Panc1 (cell line): ENCODE data around the gene CCDC146. TPM values are rescaled to one million over a fixed set of nuclear protein-coding genes. Genes with fewer than 3 reads are reported as not detected.

Experiments
- ATAC-seq: fragments of 200-7000 bp; cut with Tn5 transposase; 2 replicates; pipeline ENCODE4 v1.9.1; 2020; ENCODE audit warnings: mild to moderate bottlenecking, moderate library complexity
- BruUV-seq: library from RNA; stranded (reverse); fragments of 400-500 nt; replicated peaks from 2 replicates; lab custom pipeline; 2021; lab: Mats Ljungman, UMichigan
- CTCF ChIA-PET: fragments of 300-600 bp; sonication (Branson Sonifier 250); formaldehyde crosslinking; loops from one replicate; lab custom pipeline; 2022; ENCODE audit warnings: antibody characterized with exemption; lab: Charles Lee
- POLR2A ChIA-PET: fragments of 300-600 bp; sonication (Branson Sonifier 250); formaldehyde crosslinking; loops from one replicate; lab custom pipeline; 2022; ENCODE audit warnings: antibody characterized with exemption; lab: Charles Lee
- DNase-seq: peaks from one replicate; pipeline ENCODE4 v3.0.0-alpha.2; 2010; ENCODE audit warnings: low read depth, low spot score
- H3K27ac ChIP-seq: 2 replicates; pipeline ENCODE4 v1.5.1; 2011; ENCODE audit warnings: mild to moderate bottlenecking, low read length, inconsistent platforms
- H3K27me3 ChIP-seq: fragments of 200-500 bp; sonication (Bioruptor generic); 2 replicates; pipeline ENCODE4 v1.6.0; 2014; ENCODE audit warnings: low read length, inconsistent platforms; ENCODE audit not compliant: control insufficient read depth, insufficient read depth
- H3K36me3 ChIP-seq: fragments of 200-500 bp; sonication (Bioruptor generic); 2 replicates; pipeline ENCODE4 v1.5.1; 2014; ENCODE audit warnings: inconsistent platforms, mild to moderate bottlenecking, low read length, moderate library complexity; ENCODE audit not compliant: control insufficient read depth, insufficient read depth
- H3K4me1 ChIP-seq: 2 replicates; pipeline ENCODE4 v1.5.1; 2011; ENCODE audit warnings: inconsistent platforms, mild to moderate bottlenecking, low read length, moderate library complexity; ENCODE audit not compliant: control insufficient read depth, insufficient read depth
- H3K4me3 ChIP-seq, 2 experiments: 2 replicates each; pipeline ENCODE4 v1.5.1; 2011 to 2012; ENCODE audit warnings: low read depth in 2 of 2, low read length in 2 of 2, mild to moderate bottlenecking in 2 of 2, inconsistent platforms in 1 of 2, moderate library complexity in 1 of 2
- H3K9me3 ChIP-seq: fragments of 200-500 bp; sonication (Bioruptor generic); 2 replicates; pipeline ENCODE4 v1.5.1; 2014; ENCODE audit warnings: low read depth, mild to moderate bottlenecking, inconsistent platforms, low read length, moderate library complexity; ENCODE audit not compliant: control insufficient read depth, insufficient read depth
- CTCF ChIP-seq: fragments of 450-650 bp; IDR thresholded peaks from 2 replicates; pipeline ENCODE4 v1.5.1; 2017; ENCODE audit warnings: mild to moderate bottlenecking
- POLR2AphosphoS5 ChIP-seq: IDR thresholded peaks from 2 replicates; pipeline ENCODE4 v1.6.1; 2012; ENCODE audit warnings: mild to moderate bottlenecking, low read depth, low read length, moderate library complexity
- REST ChIP-seq, 2 experiments: IDR thresholded peaks; 2 replicates each; pipeline ENCODE4 v1.6.1; 2011 to 2012; ENCODE audit warnings: low read depth in 2 of 2, control low read depth in 1 of 2, low read length in 1 of 2, mild to moderate bottlenecking in 1 of 2, moderate library complexity in 1 of 2; ENCODE audit not compliant: insufficient read depth in 1 of 2
- SIN3A ChIP-seq: IDR thresholded peaks from 2 replicates; pipeline ENCODE4 v1.6.1; 2012; ENCODE audit warnings: low read depth, mild to moderate bottlenecking, low read length, moderate library complexity, borderline replicate concordance; ENCODE audit not compliant: insufficient read depth
- TCF7L2 ChIP-seq: IDR thresholded peaks from 2 replicates; pipeline ENCODE4 v1.6.1; 2011; ENCODE audit warnings: mild to moderate bottlenecking, low read depth, low read length, inconsistent platforms
- in situ Hi-C: cut with HindIII; loops from 2 replicates; pipeline ENCODE4 v1.10.0; 2016; ENCODE audit warnings: low sequenced_read_pairs, low pct_unique_long_range_greater_than_20kb
- intact Hi-C: fragments of 100-400 bp; cut with micrococcal nuclease; formaldehyde crosslinking; loops from one replicate; pipeline ENCODE4 v1.10.0; 2022; ENCODE audit not compliant: unreplicated experiment
- total RNA-seq: library from RNA; stranded (reverse); gene quantifications from one replicate; pipeline ENCODE4 v1.2.1, GENCODE V29; 2021; ENCODE audit not compliant: unreplicated experiment

The CCDC146 gene
- total RNA-seq, 1 experiment from 2014 or later, result 1.2 TPM

GRCh38 chr7:77200542-77200941, 78.1 kb downstream of the CCDC146 start:
- POLR2A ChIA-PET, result no interaction called here
- no peak overlapping the region for H3K4me3 ChIP-seq
- TF ChIP-seq SIN3A (no peak), TCF7L2 (no peak), REST (IDR thresholded peaks at IDR 0.05; ENCODE audit: insufficient read depth in 1 of 2, low read depth in 2 of 2, low read length in 1 of 2) (no peak), CTCF (no peak), POLR2AphosphoS5 (no peak)
- ATAC-seq, result no peak
- intact Hi-C loops (no loop called here), in situ Hi-C loops (no loop called here)
- no TSS peak for BruUV-seq
- H3K27me3 ChIP-seq, result peaks cover 2% of the 10 kb centered on the region; the same call in 1 of the 2 replicates
- no peak overlapping the region for H3K27ac ChIP-seq
- H3K9me3 ChIP-seq, result no peaks in the 10 kb centered on the region
- no peaks in the 10 kb centered on the region for H3K4me1 ChIP-seq
- CTCF ChIA-PET, result no interaction called here
- DNase-seq, result no peak
- no peaks in the 10 kb centered on the region for H3K36me3 ChIP-seq

- in situ Hi-C loops (no loop called here), intact Hi-C loops (no loop called here)
- Histone ChIP-seq H3K9me3 (no peaks in the 10 kb centered on the region), H3K4me3 (no peak overlapping the region), H3K4me1 (no peaks in the 10 kb centered on the region), H3K27ac (no peak overlapping the region), H3K36me3 (no peaks in the 10 kb centered on the region), H3K27me3 (peaks cover 2% of the 10 kb centered on the region; the same call in 1 of the 2 replicates)
- POLR2A ChIA-PET, result no interaction called here
- no peak for TF ChIP-seq REST (IDR thresholded peaks at IDR 0.05; ENCODE audit: insufficient read depth in 1 of 2, low read depth in 2 of 2, low read length in 1 of 2)
- TF ChIP-seq POLR2AphosphoS5, result no peak
- no peak for TF ChIP-seq CTCF
- no peak for TF ChIP-seq TCF7L2
- no peak for TF ChIP-seq SIN3A
- ATAC-seq (no peak), DNase-seq (no peak)
- CTCF ChIA-PET, result no interaction called here
- no TSS peak for BruUV-seq
Observed at GRCh38 chr7:77202481-77202976, 80.1 kb downstream of the CCDC146 start.
